Caco-2 (cell line): Measurements from ENCODE around the gene UBTD1. TPM values are rescaled to one million over a fixed set of nuclear protein-coding genes. Genes with fewer than 3 reads are reported as not detected.

ENCODE experiments used
- BruUV-seq: library from RNA; stranded (reverse); fragments of 400-500 nt; replicated peaks from 2 replicates; lab custom pipeline; 2021; lab: Mats Ljungman, UMichigan
- CTCF ChIA-PET: fragments of 300-600 bp; sonication (Branson Sonifier 250); formaldehyde crosslinking; loops from one replicate; lab custom pipeline; 2022; ENCODE audit warnings: antibody characterized with exemption; lab: Charles Lee
- POLR2A ChIA-PET: fragments of 300-600 bp; sonication (Branson Sonifier 250); formaldehyde crosslinking; loops from one replicate; lab custom pipeline; 2022; ENCODE audit warnings: antibody characterized with exemption; lab: Charles Lee
- DNase-seq, 2 experiments: peaks; one replicate each; pipeline versions ENCODE4 v3.0.0 to v3.0.0-alpha.2; 2020 to 2022
- H3K27me3 ChIP-seq: replicated peaks from 2 replicates; pipeline ENCODE4 v1.6.0; 2011; ENCODE audit warnings: low read length; ENCODE audit not compliant: control insufficient read depth, insufficient read depth
- H3K36me3 ChIP-seq: 2 replicates; pipeline ENCODE4 v1.5.1; 2011; ENCODE audit warnings: low read length; ENCODE audit not compliant: control insufficient read depth, insufficient read depth
- H3K4me1 ChIP-seq: fragments of 250-450 bp; sonication (Bioruptor Pico); 2 replicates; pipeline ENCODE4 v1.5.1; 2020; ENCODE audit warnings: mild to moderate bottlenecking
- H3K4me3 ChIP-seq: 2 replicates; pipeline ENCODE4 v1.5.1; 2011; ENCODE audit warnings: low read depth, mild to moderate bottlenecking, control low read depth, low read length
- H3K9me3 ChIP-seq: fragments of 250-450 bp; sonication (Bioruptor Pico); 2 replicates; pipeline ENCODE4 v1.5.1; 2020; ENCODE audit warnings: mild to moderate bottlenecking, moderate library complexity
- H3K27ac Mint-ChIP-seq: one replicate; pipeline ENCODE4 v1.8.0; 2022; ENCODE audit warnings: mixed read lengths; ENCODE audit not compliant: unreplicated experiment
- H3K27me3 Mint-ChIP-seq: one replicate; pipeline ENCODE4 v1.8.0; 2022; ENCODE audit warnings: mixed read lengths; ENCODE audit not compliant: insufficient read depth, unreplicated experiment
- H3K36me3 Mint-ChIP-seq: one replicate; pipeline ENCODE4 v1.8.0; 2022; ENCODE audit warnings: mild to moderate bottlenecking, mixed read lengths; ENCODE audit not compliant: insufficient read depth, unreplicated experiment
- H3K4me1 Mint-ChIP-seq: one replicate; pipeline ENCODE4 v1.8.0; 2022; ENCODE audit warnings: low read depth, mixed read lengths; ENCODE audit not compliant: unreplicated experiment
- H3K4me3 Mint-ChIP-seq: one replicate; pipeline ENCODE4 v1.8.0; 2022; ENCODE audit warnings: mild to moderate bottlenecking, moderate library complexity, mixed read lengths; ENCODE audit not compliant: unreplicated experiment
- H3K9me3 Mint-ChIP-seq: one replicate; pipeline ENCODE4 v1.8.0; 2022; ENCODE audit warnings: mixed read lengths; ENCODE audit not compliant: unreplicated experiment
- intact Hi-C: fragments of 100-400 bp; cut with micrococcal nuclease; formaldehyde crosslinking; loops from one replicate; pipeline ENCODE4 v1.10.0; 2022; ENCODE audit not compliant: unreplicated experiment
- total RNA-seq: library from RNA; stranded (reverse); gene quantifications from 2 replicates; pipeline ENCODE4 v1.2.3, GENCODE V29; 2022
- TF ChIP-seq, protein P1 (sequence below), 2 experiments: fragments of 200-600 bp in 1 of 2; IDR thresholded peaks; 1 replicate in 1 of 2; 2 replicates in 1 of 2; pipeline versions ENCODE4 v1.5.1 to v1.8.0; 2011 to 2022; ENCODE audit warnings: antibody characterized with exemption in 1 of 2, control low read depth in 1 of 2, inconsistent platforms in 1 of 2, low read depth in 1 of 2, low read length in 1 of 2, mild to moderate bottlenecking in 1 of 2, moderate library complexity in 1 of 2; ENCODE audit not compliant: insufficient read depth in 1 of 2, severe bottlenecking in 1 of 2, unreplicated experiment in 1 of 2

Gene UBTD1
- total RNA-seq, 1 experiment from 2014 or later: 11.4 TPM

- CTCF ChIA-PET: no interaction called here
- Mint-ChIP-seq H3K27ac (no peak overlapping the region), H3K9me3 (no peaks in the 10 kb centered on the region), H3K36me3 (no peaks in the 10 kb centered on the region), H3K4me3 (no peak overlapping the region), H3K27me3 (no peaks in the 10 kb centered on the region), H3K4me1 (peaks cover 12% of the 10 kb centered on the region)
- TF ChIP-seq, protein P1, sequence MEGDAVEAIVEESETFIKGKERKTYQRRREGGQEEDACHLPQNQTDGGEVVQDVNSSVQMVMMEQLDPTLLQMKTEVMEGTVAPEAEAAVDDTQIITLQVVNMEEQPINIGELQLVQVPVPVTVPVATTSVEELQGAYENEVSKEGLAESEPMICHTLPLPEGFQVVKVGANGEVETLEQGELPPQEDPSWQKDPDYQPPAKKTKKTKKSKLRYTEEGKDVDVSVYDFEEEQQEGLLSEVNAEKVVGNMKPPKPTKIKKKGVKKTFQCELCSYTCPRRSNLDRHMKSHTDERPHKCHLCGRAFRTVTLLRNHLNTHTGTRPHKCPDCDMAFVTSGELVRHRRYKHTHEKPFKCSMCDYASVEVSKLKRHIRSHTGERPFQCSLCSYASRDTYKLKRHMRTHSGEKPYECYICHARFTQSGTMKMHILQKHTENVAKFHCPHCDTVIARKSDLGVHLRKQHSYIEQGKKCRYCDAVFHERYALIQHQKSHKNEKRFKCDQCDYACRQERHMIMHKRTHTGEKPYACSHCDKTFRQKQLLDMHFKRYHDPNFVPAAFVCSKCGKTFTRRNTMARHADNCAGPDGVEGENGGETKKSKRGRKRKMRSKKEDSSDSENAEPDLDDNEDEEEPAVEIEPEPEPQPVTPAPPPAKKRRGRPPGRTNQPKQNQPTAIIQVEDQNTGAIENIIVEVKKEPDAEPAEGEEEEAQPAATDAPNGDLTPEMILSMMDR (IDR thresholded peaks at IDR 0.05; ENCODE audit: insufficient read depth in 1 of 2, low read depth in 1 of 2, low read length in 1 of 2, severe bottlenecking in 1 of 2, unreplicated experiment in 1 of 2): no peak
- Histone ChIP-seq H3K36me3 (no peaks in the 10 kb centered on the region), H3K9me3 (no peaks in the 10 kb centered on the region), H3K27me3 (no peaks in the 10 kb centered on the region), H3K4me3 (no peak overlapping the region), H3K4me1 (peaks cover 11% of the 10 kb centered on the region; the same call in 1 of the 2 replicates)
- POLR2A ChIA-PET: no interaction called here
- intact Hi-C loops: no loop called here
- BruUV-seq: no TSS peak
- DNase-seq: no peak
Measured at GRCh38 chr10:97618733-97619132, 120.0 kb downstream of the UBTD1 start.

Other genes starting within 250 kb of the UBTD1 start
- 13.9 and 15.9 TPM in 2 replicates for gene ARHGAP19, start 206.3 kb upstream of the UBTD1 start, total RNA-seq
- gene FRAT1, start 179.7 kb upstream of the UBTD1 start, total RNA-seq: 2.3 and 2.9 TPM in 2 replicates
- 16.6 and 18.8 TPM in 2 replicates for gene FRAT2, start 164.2 kb upstream of the UBTD1 start, total RNA-seq
- 69.3 and 70.5 TPM in 2 replicates for gene RRP12, start 97.6 kb upstream of the UBTD1 start, total RNA-seq
- gene PGAM1, start 72.7 kb upstream of the UBTD1 start, total RNA-seq: 412 and 462 TPM in 2 replicates
- 77.5 and 84.7 TPM in 2 replicates for gene EXOSC1, start 52.9 kb upstream of the UBTD1 start, total RNA-seq
- gene ZDHHC16, start 52.7 kb upstream of the UBTD1 start, total RNA-seq: 43.5 and 48.3 TPM in 2 replicates
- gene MMS19, start 502 bp upstream of the UBTD1 start, total RNA-seq: 105 and 112 TPM in 2 replicates
- 0.23 TPM in 1 of 2 replicates, not detected in the other for gene ANKRD2, start 73.9 kb downstream of the UBTD1 start, total RNA-seq
- 0.50 and 0.67 TPM in 2 replicates for gene HOGA1, start 85.5 kb downstream of the UBTD1 start, total RNA-seq
- gene C10orf62, start 90.8 kb downstream of the UBTD1 start, total RNA-seq: not detected in 2 replicates
- 9.7 and 12.6 TPM in 2 replicates for gene MORN4, start 134.6 kb downstream of the UBTD1 start, total RNA-seq
- gene PI4K2A, start 141.7 kb downstream of the UBTD1 start, total RNA-seq: 26.1 and 27.3 TPM in 2 replicates
- gene AVPI1, start 188.3 kb downstream of the UBTD1 start, total RNA-seq: 16.1 and 17.1 TPM in 2 replicates
- 19.6 and 22.6 TPM in 2 replicates for gene MARVELD1, start 214.8 kb downstream of the UBTD1 start, total RNA-seq
- 41.3 and 41.6 TPM in 2 replicates for gene ZFYVE27, start 238.2 kb downstream of the UBTD1 start, total RNA-seq